HCT116 (cell line): ENCODE data around the gene TSSK2. TPM values are rescaled to one million over a fixed set of nuclear protein-coding genes. Genes with fewer than 3 reads are reported as not detected.

ENCODE experiments used
- ATAC-seq: fragments of 200-7000 bp; cut with Tn5 transposase; 2 replicates; pipeline ENCODE4 v1.9.1; 2020; ENCODE audit warnings: mild to moderate bottlenecking, moderate library complexity
- BruUV-seq: library from RNA; stranded (reverse); fragments of 400-500 nt; replicated peaks from 2 replicates; lab custom pipeline; 2021; lab: Mats Ljungman, UMichigan
- CTCF ChIA-PET: fragments of 300-600 bp; sonication (Branson Sonifier 250); formaldehyde crosslinking; loops from one replicate; lab custom pipeline; 2021; ENCODE audit warnings: antibody characterized with exemption; lab: Charles Lee
- POLR2A ChIA-PET: fragments of 300-600, 350-600 bp; sonication (Branson Sonifier 250); formaldehyde crosslinking; loops from one replicate; lab custom pipeline; 2021; ENCODE audit warnings: antibody characterized with exemption; lab: Charles Lee
- RAD21 ChIA-PET, 2 experiments: fragments of 300-600 bp; sonication (Branson Sonifier 250); formaldehyde crosslinking; loops; one replicate each; lab custom pipeline; 2023; ENCODE audit warnings: low total read pairs in 2 of 2; ENCODE audit not compliant: uncharacterized antibody in 2 of 2, unreplicated experiment in 2 of 2, low non-redundant PET in 1 of 2; lab: Charles Lee
- DNase-seq: peaks from one replicate; pipeline ENCODE4 v3.0.0-alpha.2; 2010; ENCODE audit warnings: low read depth, low spot score
- H2AFZ ChIP-seq: fragments of 200-600 bp; shearing (Covaris generic), sonication (generic); 2 replicates; pipeline ENCODE4 v1.6.1; 2017; ENCODE audit warnings: low read depth, mixed run types, mixed read lengths, antibody characterized with exemption, low read length; ENCODE audit not compliant: poor library complexity, severe bottlenecking
- H3K27ac ChIP-seq: 2 replicates; pipeline ENCODE4 v1.5.1; 2012; ENCODE audit warnings: low read depth, low read length
- H3K27me3 ChIP-seq: fragments of 200-600 bp; sonication (generic); 2 replicates; pipeline ENCODE4 v1.6.1; 2016; ENCODE audit warnings: mixed run types, low read length, mixed read lengths; ENCODE audit not compliant: insufficient read depth
- H3K36me3 ChIP-seq, 2 experiments: fragments of 200-500 bp in 1 of 2; fragments of 200-600 bp in 1 of 2; sonication (Bioruptor generic) in 1 of 2; sonication (generic) in 1 of 2; 2 replicates each; pipeline versions ENCODE4 v1.5.1 to v1.6.1; 2014 to 2016; ENCODE audit warnings: low read length in 2 of 2, inconsistent platforms in 1 of 2, mixed read lengths in 1 of 2, mixed run types in 1 of 2; ENCODE audit not compliant: insufficient read depth in 2 of 2, control insufficient read depth in 1 of 2
- H3K4me1 ChIP-seq, 2 experiments: fragments of 200-600 bp in 1 of 2; sonication (generic) in 1 of 2; 2 replicates each; pipeline versions ENCODE4 v1.5.1 to v1.6.1; 2012 to 2017; ENCODE audit warnings: low read length in 2 of 2, inconsistent platforms in 1 of 2, mild to moderate bottlenecking in 1 of 2, mixed read lengths in 1 of 2, mixed run types in 1 of 2, moderate library complexity in 1 of 2; ENCODE audit not compliant: insufficient read depth in 2 of 2, control insufficient read depth in 1 of 2
- H3K4me2 ChIP-seq: fragments of 200-600 bp; sonication (generic); 2 replicates; pipeline ENCODE4 v1.6.1; 2017; ENCODE audit warnings: mixed run types, low read length, mixed read lengths
- H3K4me3 ChIP-seq, 2 experiments: fragments of 200-600 bp in 1 of 2; sonication (generic) in 1 of 2; replicated peaks in 1 of 2; 2 replicates each; pipeline ENCODE4 v1.5.1; 2011 to 2016; ENCODE audit warnings: low read length in 2 of 2, control low read depth in 1 of 2, low read depth in 1 of 2, mild to moderate bottlenecking in 1 of 2, mixed read lengths in 1 of 2, mixed run types in 1 of 2
- H3K79me2 ChIP-seq: fragments of 200-600 bp; sonication (generic); 2 replicates; pipeline ENCODE4 v1.6.1; 2017; ENCODE audit warnings: mild to moderate bottlenecking, mixed run types, low read length, moderate library complexity, mixed read lengths; ENCODE audit not compliant: insufficient read depth
- H3K9ac ChIP-seq: fragments of 200-600 bp; sonication (generic); 2 replicates; pipeline ENCODE4 v1.6.1; 2016; ENCODE audit warnings: low read length, mixed read lengths
- H3K9me2 ChIP-seq: fragments of 200-600 bp; sonication (generic), shearing (Covaris generic); 2 replicates; pipeline ENCODE4 v1.6.1; 2017; ENCODE audit warnings: mixed run types, mild to moderate bottlenecking, moderate library complexity; ENCODE audit not compliant: insufficient read depth
- H3K9me3 ChIP-seq, 2 experiments: fragments of 200-500 bp in 1 of 2; fragments of 200-600 bp in 1 of 2; sonication (Bioruptor generic) in 1 of 2; sonication (generic) in 1 of 2; 2 replicates each; pipeline ENCODE4 v1.6.1; 2014 to 2017; ENCODE audit warnings: low read length in 2 of 2, mixed read lengths in 2 of 2, inconsistent platforms in 1 of 2, low read depth in 1 of 2, mild to moderate bottlenecking in 1 of 2, mixed run types in 1 of 2, moderate library complexity in 1 of 2; ENCODE audit not compliant: control insufficient read depth in 1 of 2, insufficient read depth in 1 of 2
- H4K20me1 ChIP-seq: fragments of 200-600 bp; sonication (generic), shearing (Covaris generic); 2 replicates; pipeline ENCODE4 v1.6.1; 2017; ENCODE audit warnings: mixed run types, mild to moderate bottlenecking, moderate library complexity; ENCODE audit not compliant: insufficient read depth
- EGR1 ChIP-seq: IDR thresholded peaks from 2 replicates; pipeline ENCODE4 v1.6.1; 2012; ENCODE audit warnings: low read depth
- EZH2phosphoT487 ChIP-seq: fragments of 200-600 bp; IDR thresholded peaks from 2 replicates; pipeline ENCODE4 v1.6.1; 2018; ENCODE audit warnings: antibody characterized with exemption, borderline replicate concordance
- TCF7L2 ChIP-seq: IDR thresholded peaks from 2 replicates; pipeline ENCODE4 v1.7.0; 2011; ENCODE audit warnings: borderline replicate concordance, inconsistent platforms; ENCODE audit not compliant: insufficient read depth, insufficient read length; ENCODE audit errors: extremely low read depth
- ZFX ChIP-seq: fragments of 450-650 bp; IDR thresholded peaks from 2 replicates; pipeline ENCODE4 v1.6.1; 2017
- intact Hi-C: fragments of 100-400 bp; cut with micrococcal nuclease; formaldehyde crosslinking; loops from 2 replicates; pipeline ENCODE4 v1.10.0; 2022
- total RNA-seq: library from RNA; stranded (reverse); gene quantifications from one replicate; pipeline ENCODE4 v1.2.1, GENCODE V29; 2021; ENCODE audit not compliant: unreplicated experiment

Gene TSSK2
- total RNA-seq, 1 experiment from 2014 or later = not detected

DNA sequence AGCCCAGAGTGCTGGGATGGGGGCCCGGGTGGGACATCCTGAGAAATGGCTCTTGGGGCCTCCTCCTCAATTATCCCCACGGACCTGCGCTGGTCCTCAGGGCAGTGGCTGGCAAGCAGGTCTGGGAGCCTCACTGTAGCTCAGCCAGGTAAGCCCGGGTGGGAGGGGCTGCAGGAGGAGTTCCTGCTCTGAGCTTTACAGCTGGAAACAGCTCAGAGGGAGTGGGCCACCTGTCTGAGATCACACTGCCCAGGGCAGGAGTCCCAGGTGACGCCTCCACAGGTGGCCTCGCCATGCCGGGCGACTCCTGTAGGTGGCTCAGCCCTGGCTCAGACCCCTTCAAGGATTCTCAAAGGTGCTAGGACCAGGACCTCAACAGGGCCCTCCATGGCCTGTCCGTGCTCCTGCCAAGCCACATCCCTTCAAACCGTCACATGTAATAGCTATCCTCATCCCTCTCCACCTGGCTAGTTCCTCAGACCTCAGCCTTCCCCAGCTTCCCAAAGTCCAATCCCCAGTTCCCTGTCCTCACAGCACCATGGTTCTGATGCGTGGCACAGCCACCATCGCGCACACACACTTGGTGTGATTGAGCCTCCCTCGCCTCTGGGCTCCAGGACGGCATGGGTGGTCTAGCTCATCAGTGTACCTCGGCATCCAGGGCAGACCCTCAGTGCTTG, 3.6 kb upstream of the TSSK2 start:
- TF ChIP-seq TCF7L2 (no peak), ZFX (no peak)
- DNase-seq = no peak
- Histone ChIP-seq H3K9me2 (no peaks in the 10 kb centered on the region), H3K4me1 (peaks cover 0 to 8% of the 10 kb centered on the region in 2 experiments; a peak in 2 of 4 replicates), H4K20me1 (no peaks in the 10 kb centered on the region), H3K27me3 (no peaks in the 10 kb centered on the region), H3K9me3 (no peaks in the 10 kb centered on the region), H3K9ac (no peak overlapping the region), H3K36me3 (no peaks in the 10 kb centered on the region), H2AFZ (no peak overlapping the region), H3K4me2 (no peak overlapping the region), H3K27ac (no peak overlapping the region), H3K79me2 (no peaks in the 10 kb centered on the region), H3K4me3 (no peak overlapping the region)
- peak; percentile 24; the same call in 1 of the 2 replicates for ATAC-seq
- BruUV-seq = no TSS peak
- CTCF ChIA-PET = interaction anchor here (1.0 to 1.6 kb wide), 2 partner anchors 10 to 17 kb away, joined by 4 read pairs; partner anchors contain the start of gene ESS2
- intact Hi-C loops = no loop called here
- POLR2A ChIA-PET = no interaction called here
- RAD21 ChIA-PET = no interaction called here

DNA sequence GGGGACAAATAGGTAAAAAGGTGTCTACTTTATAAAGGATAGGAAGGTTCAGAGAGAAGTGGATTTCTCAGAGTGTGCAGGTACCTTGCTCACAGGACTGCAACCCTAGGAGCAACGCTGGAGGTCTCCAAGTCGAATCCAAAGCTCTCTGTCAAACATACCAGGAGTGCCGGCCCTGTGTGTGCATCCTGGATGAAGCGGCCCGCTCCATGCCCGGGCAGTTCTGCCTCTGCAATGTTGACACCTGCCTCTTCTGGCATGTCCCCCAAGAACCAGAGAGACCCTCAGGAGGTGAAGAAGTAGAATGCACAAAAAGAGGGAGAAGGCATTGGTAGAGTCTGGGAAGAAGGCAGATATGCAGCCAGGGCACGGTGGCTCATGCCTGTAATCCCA, 3.1 kb upstream of the TSSK2 start:
- no peak overlapping the region for H2AFZ ChIP-seq
- no peak overlapping the region for H3K4me2 ChIP-seq
- no peaks in the 10 kb centered on the region for H3K27me3 ChIP-seq
- TF ChIP-seq EGR1 (no peak), EZH2phosphoT487 (no peak), ZFX (no peak)
- TF ChIP-seq, all 23 proteins: peak for 0
- intact Hi-C loops = no loop called here
- ChIA-PET CTCF (interaction anchor here (1.0 to 1.6 kb wide), 2 partner anchors 10 to 16 kb away, joined by 4 read pairs; partner anchors contain the start of gene ESS2), POLR2A (no interaction called here), RAD21 (no interaction called here)
- Histone ChIP-seq H3K9me3 (no peaks in the 10 kb centered on the region), H3K4me1 (peaks cover 0 to 3% of the 10 kb centered on the region in 2 experiments; a peak in 2 of 4 replicates), H3K79me2 (no peaks in the 10 kb centered on the region), H3K9me2 (no peaks in the 10 kb centered on the region), H3K9ac (no peak overlapping the region), H3K36me3 (0 out of 4 replicates have a peak, but pooled peaks cover 0 to 2% of the 10 kb centered on the region in 2 experiments), H3K4me3 (no peak overlapping the region), H3K27ac (no peak overlapping the region), H4K20me1 (no peaks in the 10 kb centered on the region)
- BruUV-seq = no TSS peak
- ATAC-seq (no peak), DNase-seq (no peak)
